Lung microvascular endothelial cell (primary cell): Measurements from ENCODE around the gene HSPB7. TPM values are rescaled to one million over a fixed set of nuclear protein-coding genes. Genes with fewer than 3 reads are reported as not detected.
A peak's percentile ranks its signal among the peaks of the same experiment; 100 is the strongest.
"Not testable (repeated sequence)": the region's sequence is repeated elsewhere in the genome, so short reads cannot be mapped to it uniquely, and the experiment has no call there.

Source experiments
- DNase-seq, 2 donors: peaks; one replicate each; pipeline versions ENCODE4 v3.0.0 to v3.0.0-alpha.2; 2010; ENCODE audit warnings: low read depth in 2 of 2
- total RNA-seq: library from RNA; depleted of rRNA; stranded (reverse); fragments of >200 nt; gene quantifications from 2 replicates; pipeline ENCODE4 v1.2.1, GENCODE V29; 2014

The HSPB7 gene
- total RNA-seq, 1 donor from 2014 or later, result not detected

DNA sequence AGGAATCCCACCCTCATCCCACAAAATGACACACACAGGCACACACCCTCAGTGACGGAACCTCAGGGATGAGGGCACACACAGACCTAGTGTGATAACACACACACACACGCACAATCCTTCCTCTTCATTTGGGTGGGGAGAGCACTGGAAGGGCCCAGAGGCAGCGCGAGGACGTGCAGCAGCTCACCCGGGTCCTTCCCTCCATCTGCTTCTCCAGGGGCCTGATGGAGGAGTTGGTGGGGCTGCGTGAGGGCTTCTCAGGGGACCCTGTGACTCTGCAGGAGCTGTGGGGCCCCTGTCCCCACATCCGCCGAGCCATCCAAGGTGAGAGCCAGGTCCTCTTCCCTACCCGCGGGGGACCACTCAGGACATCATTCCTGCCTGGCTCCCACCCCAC, 4.5 kb upstream of the HSPB7 start:
- DNase-seq, result no peak

DNA sequence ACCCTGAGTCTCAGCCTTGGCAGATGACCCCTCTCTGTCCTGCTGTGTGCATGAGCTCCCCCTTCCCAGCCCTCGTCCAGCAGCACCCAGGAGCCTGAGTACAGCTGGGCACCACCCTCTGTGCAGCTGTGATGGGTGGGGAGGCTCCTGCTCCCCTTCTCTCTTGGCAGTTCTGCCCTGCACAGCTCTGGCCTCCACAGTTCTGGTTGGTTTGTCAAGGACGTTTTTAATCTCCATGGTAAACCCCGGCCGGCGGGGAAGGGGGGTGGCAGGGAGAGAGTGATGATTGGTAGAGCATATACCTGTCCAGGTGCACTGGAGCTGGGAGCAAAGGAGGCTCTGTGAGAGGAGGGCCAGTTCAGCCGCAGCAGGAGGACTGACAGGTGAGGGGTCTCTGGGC, 3.8 kb upstream of the HSPB7 start, which contains the start of gene CLCNKA:
CLCNKA (plus strand) TSS at position 356 of the 400 bp plus-strand sequence. CDS start 584 bp downstream, outside the sequence.
- no peak for DNase-seq

DNA sequence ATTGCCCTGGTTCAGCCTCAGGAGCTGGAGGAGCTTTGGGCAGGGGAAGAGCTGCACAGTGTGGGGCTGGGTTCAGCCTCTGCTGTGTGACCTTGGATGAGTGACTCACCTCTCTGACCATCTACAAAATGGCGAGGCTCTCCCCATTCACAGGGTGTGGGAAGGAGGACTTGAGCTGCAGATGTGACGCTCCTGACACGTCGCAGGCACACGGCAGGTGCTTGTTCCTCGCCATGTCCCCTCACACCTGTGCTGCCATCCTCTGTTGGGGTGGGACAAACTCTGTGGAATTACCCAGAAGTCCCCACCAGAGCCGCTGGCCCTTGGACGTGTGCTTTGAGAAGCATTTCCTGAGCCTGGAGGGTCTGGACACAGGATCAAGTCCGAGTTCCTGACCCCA, 3.0 kb upstream of the HSPB7 start:
- DNase-seq, result not testable (repeated sequence)

DNA sequence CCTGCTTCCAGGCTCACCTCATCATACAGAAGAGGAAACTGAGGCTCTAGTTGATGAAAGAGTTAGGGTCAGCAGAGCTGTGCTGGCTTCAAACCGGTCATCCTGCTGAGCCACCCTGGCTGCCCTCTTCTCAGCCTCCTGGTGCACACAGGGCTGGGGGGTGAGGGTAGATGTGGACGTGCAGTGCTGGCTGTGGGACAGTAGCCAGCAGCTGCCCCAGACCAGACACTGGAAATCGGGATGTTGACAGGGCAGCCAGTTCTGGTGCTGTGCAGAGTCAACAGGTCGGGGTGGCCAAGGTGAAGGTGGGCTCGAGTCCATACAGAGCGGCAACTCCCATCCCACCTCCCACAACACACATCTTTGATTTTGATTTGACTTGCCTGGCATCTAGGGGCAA, 2.5 kb upstream of the HSPB7 start:
- DNase-seq, result no peak

DNA sequence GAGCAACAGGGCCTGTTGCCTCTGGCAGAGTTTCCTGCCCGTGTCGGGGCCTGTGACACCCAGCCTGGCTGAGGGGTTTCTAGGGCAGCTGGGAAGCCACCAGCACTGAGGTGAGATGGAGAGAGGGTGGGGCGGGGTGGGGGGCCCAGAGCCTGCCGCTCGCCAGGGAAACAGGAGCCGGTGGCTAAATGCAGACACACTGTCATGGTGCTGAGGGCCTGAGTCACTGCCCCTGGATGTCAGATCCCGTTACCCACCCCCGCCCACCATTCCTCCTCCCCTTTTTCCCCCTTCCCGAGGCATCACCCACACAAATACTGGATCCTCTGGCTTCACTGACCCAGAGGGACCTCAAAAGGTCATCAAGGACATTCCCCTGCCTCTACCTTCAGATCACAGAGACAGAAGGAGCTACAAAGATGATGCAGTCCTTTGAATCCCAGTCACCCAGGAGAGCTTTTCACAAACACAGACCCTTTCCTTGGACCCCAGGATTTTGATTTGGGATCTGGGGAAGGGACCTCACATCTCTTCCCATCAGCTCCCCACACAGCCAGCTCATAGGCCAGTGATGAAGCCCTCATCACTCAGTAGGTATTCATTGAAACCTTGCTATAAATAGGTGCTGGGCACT, 1.9 kb upstream of the HSPB7 start:
- peak in 1 of 2 donors; percentile 28 for DNase-seq

DNA sequence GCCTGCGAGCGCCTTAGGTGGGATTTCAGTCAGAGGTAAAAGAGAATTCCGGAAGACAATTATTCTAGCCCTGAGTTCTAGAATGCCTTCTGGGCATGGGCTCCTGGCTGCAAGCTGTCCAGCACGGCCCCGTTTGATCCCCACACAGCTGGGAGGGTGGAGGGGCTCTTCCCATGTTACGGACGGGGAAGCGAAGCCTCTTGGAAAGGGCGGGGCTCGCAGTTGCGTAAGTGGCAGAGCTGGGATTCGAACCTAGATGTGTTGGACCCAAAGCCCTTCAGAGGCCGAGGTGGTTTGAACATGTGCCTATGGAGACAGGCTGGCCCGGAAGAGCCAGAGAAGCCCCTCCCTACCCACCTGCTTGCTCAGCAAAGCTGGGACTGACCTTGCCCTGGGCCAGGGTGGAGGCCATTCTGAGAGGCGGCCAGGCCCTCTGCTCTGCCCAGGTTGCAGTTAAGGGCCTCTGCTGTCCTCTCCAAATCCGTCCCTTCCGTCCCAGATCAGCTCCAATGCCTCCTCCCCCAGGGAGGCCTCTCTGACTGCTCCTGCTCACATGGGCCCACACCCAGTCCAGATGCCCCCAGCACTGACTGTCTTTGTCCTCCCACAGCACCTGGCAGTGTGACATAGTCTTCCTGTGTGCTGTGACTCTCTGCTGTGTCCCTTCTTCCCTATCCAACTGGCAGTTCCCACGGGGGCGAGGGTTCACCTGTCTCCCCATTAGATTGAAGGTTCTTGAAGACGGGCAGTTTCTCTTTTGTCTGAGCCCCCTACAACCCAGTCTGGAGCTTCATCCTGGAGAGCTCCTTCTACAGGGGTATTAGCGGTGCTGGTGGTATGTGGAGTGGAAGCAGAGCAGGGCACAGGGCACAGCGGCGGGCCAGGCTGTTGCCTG, 1.2 kb upstream of the HSPB7 start:
- no peak for DNase-seq

DNA sequence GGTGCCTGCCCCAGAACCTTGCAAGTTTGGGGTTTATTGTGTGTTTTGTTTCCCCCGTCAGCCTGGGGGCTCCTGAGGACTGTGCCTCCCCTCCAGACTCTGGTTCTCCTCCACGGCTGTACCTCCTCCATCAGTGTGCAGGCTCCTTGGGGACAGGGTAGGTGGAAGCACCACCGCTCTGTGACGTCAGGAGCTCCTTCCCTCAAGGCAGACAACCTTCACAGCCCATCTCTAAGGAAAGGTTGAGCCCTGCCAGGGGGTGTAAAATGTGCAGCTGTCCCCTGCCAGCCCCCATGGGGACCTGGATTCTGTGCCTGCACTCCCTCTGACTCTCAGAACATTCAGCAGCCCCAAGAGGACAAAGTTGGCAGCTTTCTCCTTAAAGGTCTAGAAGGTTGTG, 465 bp upstream of the HSPB7 start:
- no peak for DNase-seq

DNA sequence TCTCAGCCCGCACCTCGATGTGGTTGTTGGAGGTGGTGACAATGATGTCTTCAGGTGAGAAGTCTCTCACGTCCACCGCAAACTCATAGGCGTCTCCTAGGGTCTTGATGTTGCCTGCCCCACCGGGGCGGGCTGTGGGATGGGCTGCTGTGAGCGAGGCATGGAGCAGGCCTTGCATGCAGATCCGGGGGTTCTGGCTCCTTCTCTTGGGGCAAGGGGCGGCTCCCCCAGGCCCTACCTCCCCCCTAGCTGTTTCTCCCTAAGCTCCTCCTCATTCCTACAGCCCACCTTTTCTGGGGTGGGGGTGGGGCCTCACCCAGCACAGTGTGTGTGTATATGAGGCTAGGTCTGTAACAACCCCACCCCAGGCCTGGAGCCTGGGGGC, 775 bp downstream of the HSPB7 start:
- no peak for DNase-seq

DNA sequence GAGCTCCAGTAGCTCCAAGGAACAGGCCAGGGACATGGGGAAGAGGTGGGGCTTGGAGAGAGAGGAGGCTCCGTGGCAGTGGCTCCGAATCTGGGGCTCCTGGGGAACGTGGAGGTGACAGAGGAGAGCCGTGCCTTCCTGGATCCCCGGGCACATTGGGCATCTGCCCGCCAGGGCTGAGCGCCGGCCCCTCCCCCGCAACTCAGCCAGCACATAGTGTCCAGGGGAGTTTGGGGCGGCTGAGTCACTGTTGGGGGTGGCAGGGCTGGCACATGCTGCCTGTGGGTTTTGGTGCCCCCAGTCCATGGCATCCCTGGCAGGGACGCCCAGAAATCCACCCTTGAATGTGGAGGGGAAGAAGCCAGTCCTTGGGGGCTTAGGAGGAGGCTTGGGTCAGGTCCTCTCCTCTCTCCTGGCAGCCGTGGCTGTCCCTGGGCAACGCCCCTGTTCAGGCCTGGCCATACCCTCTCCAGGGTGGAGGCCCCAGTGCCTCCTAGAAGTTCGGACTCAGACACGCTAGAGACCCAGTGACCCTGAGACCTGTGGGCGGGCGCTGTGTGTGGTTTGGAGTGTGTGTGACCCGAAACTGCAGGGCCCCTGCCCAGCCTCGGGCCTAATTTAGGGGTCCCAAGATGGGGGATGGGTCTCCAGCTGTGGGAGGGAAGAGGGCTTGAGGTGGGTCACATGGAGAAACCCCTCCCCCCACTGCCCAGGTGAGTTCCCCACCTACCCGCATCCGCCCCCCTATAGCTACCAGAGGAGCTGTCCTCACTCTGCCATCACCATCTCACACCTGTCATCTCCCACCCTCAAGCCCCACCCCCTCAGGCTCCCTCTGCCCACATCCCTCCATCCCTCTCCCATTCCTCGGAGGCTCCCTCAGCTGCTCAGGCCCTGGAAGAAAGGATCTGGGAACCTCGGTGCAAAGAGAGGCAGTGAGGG, 1.6 kb downstream of the HSPB7 start:
- DNase-seq, result no peak

DNA sequence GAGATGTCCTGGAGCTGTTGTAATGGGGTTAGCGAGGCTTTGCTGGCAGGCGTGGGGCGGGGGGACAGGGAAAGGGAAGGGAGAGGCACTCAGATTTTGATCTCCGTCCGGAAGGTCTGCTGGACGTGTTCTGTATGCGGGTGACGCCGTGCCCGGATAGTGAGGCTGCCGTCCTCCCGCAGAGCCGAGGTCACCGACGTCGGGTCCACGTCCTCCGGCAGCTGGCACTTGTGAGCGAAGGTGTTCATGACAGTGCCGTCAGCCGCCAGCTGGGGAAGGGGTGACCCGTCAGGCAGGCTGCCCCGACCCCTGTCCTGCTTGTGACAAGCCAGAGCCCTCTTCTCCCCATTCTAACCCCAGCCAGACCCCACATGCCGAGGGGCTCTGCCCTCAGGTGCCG, 2.4 kb downstream of the HSPB7 start:
- DNase-seq, result no peak

DNA sequence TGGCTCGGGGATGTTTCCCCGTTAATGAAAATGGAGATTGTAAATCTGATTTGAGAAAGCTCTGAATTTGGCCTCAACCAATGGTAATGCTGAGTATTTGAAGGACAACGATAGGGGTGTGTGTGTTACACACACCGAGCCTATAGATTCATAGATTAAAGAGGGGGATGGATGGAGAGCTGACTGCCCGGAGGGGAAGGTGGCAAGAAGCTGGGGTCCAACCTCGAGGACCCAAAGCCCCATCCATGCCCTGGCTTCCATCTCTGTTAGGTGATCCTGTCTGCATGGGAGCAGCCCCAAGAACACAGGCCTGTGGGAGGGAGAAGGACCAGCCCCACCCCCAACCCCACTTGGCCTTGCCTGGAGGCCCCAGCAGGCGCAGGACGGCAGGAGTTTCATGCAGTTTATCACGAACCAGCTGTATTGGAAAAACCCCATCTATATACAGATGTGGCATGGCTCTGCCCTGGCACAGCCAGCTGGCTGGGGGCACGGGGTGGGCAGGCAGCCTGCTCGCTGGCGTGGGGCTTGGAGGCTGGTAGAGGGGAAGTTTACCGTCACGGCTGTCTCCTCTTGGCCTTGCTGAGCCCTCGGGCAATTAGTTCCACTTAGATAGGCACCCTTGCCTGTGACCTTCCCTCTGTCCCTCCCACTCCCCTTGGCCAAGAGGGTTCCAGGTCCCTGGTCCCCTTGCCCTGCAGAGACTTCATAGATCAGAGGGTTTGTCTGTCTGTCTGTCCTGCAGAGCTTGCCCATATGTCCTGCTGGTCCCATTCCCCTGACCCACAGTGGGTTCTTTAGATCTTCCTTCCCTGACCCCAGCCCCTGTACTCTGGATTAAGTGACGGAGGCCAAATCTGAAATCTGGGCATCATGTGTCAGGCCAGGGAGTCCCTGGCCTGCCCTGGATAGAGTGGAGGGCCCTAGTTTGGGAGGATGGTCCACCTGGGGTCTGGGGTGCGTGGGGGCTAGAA, 3.0 kb downstream of the HSPB7 start:
- no peak for DNase-seq

DNA sequence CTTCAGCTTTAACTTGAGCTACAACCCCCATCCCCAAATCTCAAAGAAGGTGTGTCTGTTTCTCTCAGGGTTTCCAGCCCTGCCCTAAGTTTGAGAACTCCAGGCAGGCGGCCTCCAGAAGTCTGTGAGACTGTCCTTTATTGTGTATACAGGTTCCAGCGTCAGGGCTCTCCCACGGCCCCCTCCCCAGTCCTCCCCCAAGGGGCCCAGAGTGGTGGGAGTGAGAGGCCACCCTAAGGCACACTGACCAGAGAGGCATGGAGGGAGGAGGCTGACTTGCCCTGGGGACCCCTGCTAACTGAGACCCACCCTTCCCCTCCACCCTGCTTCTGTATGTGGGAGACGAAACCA, 4.0 kb downstream of the HSPB7 start:
- no peak for DNase-seq

DNA sequence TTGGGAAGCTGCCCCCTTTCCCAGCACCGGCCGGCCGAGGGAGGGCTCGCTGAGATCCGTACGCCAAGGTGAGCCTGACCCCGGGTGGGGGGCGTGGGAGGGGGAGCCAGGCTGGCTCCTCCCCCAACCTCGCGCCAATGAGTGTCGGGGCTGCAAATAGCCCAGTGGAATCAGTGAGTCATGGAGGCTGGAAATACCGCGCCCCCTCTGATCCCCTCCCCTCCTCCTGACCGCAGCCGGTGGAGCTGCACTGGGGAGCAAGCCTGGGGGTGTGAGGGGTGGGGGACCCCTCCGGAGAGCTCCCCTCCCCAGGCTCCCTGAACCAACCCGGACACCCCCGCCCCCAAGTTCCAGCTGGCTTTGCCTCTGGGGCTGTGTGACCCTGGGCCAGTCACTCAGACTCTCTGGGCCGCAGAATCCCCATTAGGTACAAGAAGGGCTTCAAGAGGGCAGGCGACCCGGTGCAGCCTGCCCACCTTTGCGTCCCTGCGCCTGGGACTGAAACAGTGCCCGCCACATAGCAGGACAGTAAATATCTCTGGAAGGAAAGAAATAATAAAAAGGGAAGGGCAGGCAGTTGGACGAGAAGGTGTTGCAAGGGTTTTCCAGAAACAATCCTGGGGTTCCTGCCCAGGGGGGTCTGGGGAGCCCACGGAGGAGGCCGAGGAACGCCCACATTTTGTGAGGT, 4.5 kb downstream of the HSPB7 start:
- DNase-seq, result peak; percentile 55 to 82

DNA sequence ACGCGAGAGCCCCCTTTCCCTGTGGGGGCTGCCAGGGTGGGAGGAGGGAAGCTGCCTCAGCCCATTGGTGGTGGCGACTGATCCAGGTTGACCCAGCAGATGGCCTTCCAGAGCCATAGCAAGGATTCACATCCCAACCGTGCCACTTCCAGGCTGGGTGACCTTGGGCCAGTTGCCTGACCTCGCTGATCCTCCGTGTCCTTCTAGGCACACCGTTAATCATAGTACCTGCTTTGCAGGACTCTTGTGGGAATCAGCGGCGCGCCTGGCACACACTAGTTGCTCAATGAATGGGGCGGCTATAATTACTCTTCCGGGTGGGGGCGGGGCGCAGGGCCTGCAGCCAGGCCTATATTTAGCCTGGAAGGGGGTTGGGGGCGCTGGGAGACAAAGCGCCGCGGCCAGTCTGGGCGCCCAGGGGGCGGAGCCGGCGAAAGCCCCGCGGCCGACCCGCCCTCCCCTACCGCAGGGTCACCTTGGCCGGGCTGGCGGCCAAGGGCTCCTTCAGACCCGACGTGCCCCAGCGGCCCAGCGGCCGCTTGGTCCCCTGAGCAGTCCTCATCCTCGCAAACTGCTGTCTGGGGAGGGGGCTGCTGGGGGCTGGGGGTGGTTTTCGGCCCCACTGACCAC, 5.1 kb downstream of the HSPB7 start:
- peak; percentile 29 to 57 for DNase-seq

DNA sequence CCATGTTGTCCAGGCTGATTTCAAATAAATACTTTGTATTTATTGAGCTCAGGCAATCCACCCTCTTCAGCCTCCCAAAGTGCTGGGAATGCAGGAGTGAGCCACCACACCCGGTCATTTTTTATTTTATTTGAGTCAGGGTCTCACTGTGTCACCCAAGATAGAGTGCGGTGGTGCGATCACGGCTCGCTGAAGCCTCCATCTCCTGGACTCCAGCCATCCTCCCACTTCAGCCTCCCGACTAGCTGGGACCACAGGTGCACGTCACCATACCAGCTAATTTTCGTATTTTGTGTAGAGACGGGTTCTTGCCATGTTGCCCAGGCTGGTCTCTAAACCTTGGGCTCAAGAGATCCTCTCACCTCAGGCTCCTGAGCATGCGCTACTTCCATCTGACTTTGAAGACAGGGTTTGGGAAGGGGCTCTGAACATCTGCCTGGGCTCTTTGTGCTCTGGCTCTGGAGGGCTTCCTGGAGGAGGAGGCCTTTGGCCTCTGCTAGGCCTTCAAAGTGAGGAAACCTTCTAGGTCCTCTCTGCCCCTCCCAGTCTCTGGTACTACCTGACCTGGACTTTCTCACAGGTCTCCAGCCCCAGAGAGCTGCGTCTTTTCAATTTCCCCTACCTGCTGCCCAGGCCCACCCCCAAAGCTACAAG, 5.8 kb downstream of the HSPB7 start:
- DNase-seq, result no peak

DNA sequence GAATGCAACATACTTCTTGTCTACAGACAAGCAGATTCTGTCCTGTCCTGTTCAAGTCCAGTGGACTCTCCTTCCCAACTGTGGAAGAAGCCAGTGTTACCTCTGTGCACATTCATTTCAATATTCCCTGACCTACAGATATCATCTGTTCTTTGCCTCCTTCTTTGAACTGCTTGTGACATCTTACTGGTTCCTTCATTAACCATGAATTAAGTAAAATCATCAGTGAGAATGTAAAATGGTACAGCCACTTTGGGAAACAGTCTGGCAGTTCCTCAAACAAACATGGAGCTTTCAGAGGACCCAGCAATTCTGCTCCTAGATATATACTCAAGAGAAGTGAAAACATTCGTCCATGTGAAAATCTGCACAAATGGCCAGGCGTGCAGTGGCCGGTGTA, 7.0 kb downstream of the HSPB7 start:
- DNase-seq, result no peak

DNA sequence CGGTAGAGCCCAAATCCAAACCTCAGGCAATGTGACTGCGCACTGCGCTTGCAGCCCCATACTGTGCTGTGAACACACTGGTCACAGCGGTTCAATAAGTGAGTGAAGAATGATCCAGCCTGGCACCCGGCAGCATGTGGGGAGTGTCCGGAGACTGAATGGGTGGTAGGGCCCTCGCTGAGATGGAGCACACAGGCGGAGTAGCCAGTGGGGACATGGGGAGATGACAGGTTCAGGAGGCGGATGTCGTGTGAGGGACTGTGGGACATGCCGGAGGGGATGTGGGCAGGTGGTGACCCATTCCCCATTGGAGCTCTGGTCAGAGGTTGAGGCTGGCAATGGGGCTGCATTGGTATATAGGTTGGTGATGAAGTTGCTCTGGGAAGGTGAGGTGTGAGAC, 8.2 kb downstream of the HSPB7 start:
- no peak for DNase-seq

DNA sequence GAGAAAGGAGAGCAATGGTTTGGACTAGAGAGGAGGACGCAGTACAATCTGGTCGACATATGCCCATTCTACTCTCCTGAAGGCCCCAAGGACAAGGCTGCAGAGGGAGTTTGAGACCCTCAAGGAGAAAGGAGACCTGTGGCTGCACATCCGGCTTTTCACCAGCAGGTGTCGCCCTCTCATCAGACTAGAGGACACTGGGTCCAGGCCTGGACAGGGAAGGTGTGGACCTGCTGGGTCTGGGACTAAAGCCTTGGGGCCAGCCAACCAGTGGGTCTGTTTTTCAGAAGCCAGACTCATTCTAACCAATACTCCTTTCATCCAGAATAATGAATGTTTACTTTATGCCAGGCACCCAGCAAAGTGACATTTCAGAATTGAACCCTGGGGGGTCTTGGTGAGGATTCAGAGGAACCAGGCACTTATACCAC, 8.8 kb downstream of the HSPB7 start:
- peak; percentile 68 to 79 for DNase-seq
